ENCODE results near the gene AHDC1. TPM values are rescaled to one million over a fixed set of nuclear protein-coding genes. Genes with fewer than 3 reads are reported as not detected.

Gene AHDC1
- total RNA-seq, 1 experiment from 2014 or later: 18.4 TPM

DNA sequence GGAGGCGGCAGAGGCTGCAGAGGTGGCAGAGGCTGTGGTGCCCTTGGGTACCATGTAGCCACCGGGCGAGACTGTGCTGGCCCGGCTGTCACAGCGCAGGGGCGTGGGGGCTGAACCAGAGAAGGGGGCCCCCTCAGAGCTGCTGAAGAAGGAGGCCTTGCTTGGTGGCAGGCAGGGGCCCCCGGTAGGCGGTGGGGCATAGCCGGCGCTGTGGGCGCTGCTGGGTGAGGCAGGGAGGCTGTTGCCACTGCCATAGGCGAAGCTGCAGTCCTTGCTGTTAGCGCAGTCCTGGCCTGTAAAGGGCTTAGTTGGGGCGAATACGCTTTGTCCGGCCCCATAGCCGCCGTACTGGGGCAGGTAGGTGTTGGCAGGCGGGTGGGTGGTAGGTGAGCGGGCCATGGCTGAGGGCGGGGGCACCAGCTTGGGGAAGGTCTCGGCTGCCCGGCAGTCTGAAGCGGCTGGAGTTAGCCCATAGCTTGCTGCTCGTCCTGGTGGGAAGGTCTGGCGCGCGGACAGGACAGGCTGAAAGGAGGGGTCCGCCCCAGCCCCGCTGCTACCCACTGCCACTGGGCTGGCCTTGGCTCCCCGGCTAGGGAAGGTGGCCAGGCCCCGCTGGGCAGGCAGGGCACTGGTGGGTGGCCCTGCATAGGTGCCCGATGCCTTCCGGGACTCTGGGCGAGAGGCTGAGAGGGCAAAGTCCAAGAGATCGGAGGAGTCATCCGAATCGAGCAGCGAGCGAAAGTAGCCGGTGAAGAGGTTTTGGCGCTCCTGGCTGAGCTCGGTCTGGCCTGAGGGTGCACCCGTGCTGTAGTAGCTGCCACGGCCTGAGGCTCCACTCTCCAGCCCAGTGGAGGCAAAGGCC lies 54.9 kb downstream of the AHDC1 start:
- H3K27ac Mint-ChIP-seq (ENCODE audit: low read depth, unreplicated experiment): no peak overlapping the region
- peaks cover 15% of the 10 kb centered on the region for H3K4me1 Mint-ChIP-seq (ENCODE audit: insufficient read depth, unreplicated experiment)
- TF ChIP-seq, protein P1, sequence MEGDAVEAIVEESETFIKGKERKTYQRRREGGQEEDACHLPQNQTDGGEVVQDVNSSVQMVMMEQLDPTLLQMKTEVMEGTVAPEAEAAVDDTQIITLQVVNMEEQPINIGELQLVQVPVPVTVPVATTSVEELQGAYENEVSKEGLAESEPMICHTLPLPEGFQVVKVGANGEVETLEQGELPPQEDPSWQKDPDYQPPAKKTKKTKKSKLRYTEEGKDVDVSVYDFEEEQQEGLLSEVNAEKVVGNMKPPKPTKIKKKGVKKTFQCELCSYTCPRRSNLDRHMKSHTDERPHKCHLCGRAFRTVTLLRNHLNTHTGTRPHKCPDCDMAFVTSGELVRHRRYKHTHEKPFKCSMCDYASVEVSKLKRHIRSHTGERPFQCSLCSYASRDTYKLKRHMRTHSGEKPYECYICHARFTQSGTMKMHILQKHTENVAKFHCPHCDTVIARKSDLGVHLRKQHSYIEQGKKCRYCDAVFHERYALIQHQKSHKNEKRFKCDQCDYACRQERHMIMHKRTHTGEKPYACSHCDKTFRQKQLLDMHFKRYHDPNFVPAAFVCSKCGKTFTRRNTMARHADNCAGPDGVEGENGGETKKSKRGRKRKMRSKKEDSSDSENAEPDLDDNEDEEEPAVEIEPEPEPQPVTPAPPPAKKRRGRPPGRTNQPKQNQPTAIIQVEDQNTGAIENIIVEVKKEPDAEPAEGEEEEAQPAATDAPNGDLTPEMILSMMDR (IDR thresholded peaks at IDR 0.05; ENCODE audit: unreplicated experiment): no peak
- no peak for DNase-seq (ENCODE audit: unreplicated experiment)
- ChIA-PET CTCF (interaction anchor here (0.9 to 1.3 kb wide), 3 partner anchors 8 to 53 kb away, joined by 3 to 4 read pairs (median 3); no protein-coding TSS in a partner anchor), POLR2A (interaction anchor here (0.7 kb wide), 1 partner anchor 9 kb away, joined by 4 read pairs; no protein-coding TSS in a partner anchor)
- no peaks in the 10 kb centered on the region for H3K27me3 Mint-ChIP-seq (ENCODE audit: insufficient read depth, unreplicated experiment)
- no TSS peak for BruUV-seq (replicated peaks)
- no peak overlapping the region for H3K4me3 Mint-ChIP-seq (ENCODE audit: unreplicated experiment)
- no peaks in the 10 kb centered on the region for H3K9me3 Mint-ChIP-seq (ENCODE audit: unreplicated experiment)
- peaks cover 52% of the 10 kb centered on the region for H3K36me3 Mint-ChIP-seq (ENCODE audit: insufficient read depth, unreplicated experiment)
- intact Hi-C loops (cut with micrococcal nuclease): no loop called here

- CTCF ChIA-PET: interaction anchor here (0.9 to 1.1 kb wide), 3 partner anchors 8 to 54 kb away, joined by 3 to 7 read pairs (median 4); no protein-coding TSS in a partner anchor
- H3K4me3 Mint-ChIP-seq (ENCODE audit: unreplicated experiment): no peak overlapping the region
- no peak for DNase-seq (ENCODE audit: unreplicated experiment)
- peaks cover 51% of the 10 kb centered on the region for H3K36me3 Mint-ChIP-seq (ENCODE audit: insufficient read depth, unreplicated experiment)
- H3K4me1 Mint-ChIP-seq (ENCODE audit: insufficient read depth, unreplicated experiment): peaks cover 17% of the 10 kb centered on the region
- intact Hi-C loops (cut with micrococcal nuclease): no loop called here
- POLR2A ChIA-PET: interaction anchor here (0.7 kb wide), 1 partner anchor 10 kb away, joined by 4 read pairs; no protein-coding TSS in a partner anchor
- no TSS peak for BruUV-seq (replicated peaks)
- H3K9me3 Mint-ChIP-seq (ENCODE audit: unreplicated experiment): no peaks in the 10 kb centered on the region
- H3K27ac Mint-ChIP-seq (ENCODE audit: low read depth, unreplicated experiment): no peak overlapping the region
- TF ChIP-seq, protein P1 (IDR thresholded peaks at IDR 0.05; ENCODE audit: unreplicated experiment): no peak
- no peaks in the 10 kb centered on the region for H3K27me3 Mint-ChIP-seq (ENCODE audit: insufficient read depth, unreplicated experiment)
Observed at GRCh38 chr1:27548136-27548853, 55.6 kb downstream of the AHDC1 start.

GRCh38 chr1:27547220-27548116 lies 56.5 kb downstream of the AHDC1 start:
- Mint-ChIP-seq H3K9me3 (ENCODE audit: unreplicated experiment) (no peaks in the 10 kb centered on the region), H3K4me1 (ENCODE audit: insufficient read depth, unreplicated experiment) (peaks cover 26% of the 10 kb centered on the region), H3K27ac (ENCODE audit: low read depth, unreplicated experiment) (no peak overlapping the region), H3K27me3 (ENCODE audit: insufficient read depth, unreplicated experiment) (no peaks in the 10 kb centered on the region), H3K4me3 (ENCODE audit: unreplicated experiment) (no peak overlapping the region), H3K36me3 (ENCODE audit: insufficient read depth, unreplicated experiment) (peaks cover 48% of the 10 kb centered on the region)
- intact Hi-C loops (cut with micrococcal nuclease): no loop called here
- TF ChIP-seq, protein P1 (IDR thresholded peaks at IDR 0.05; ENCODE audit: unreplicated experiment): no peak
- ChIA-PET POLR2A (no interaction called here), CTCF (interaction anchor here (1.1 kb wide), 1 partner anchor 9 kb away, joined by 7 read pairs; no protein-coding TSS in a partner anchor)
- no TSS peak for BruUV-seq (replicated peaks)
- DNase-seq (ENCODE audit: unreplicated experiment): no peak

Measured in MCF 10A (cell line).